Mucosa of descending colon (tissue), 3 donors: ENCODE measurements around the gene SPATA32. TPM values are rescaled to one million over a fixed set of nuclear protein-coding genes. Genes with fewer than 3 reads are reported as not detected.

ENCODE experiments used
- ATAC-seq: fragments of 200-7000 bp; cut with Tn5 transposase; one replicate; pipeline ENCODE4 v1.9.1; 2020; ENCODE audit warnings: mild to moderate bottlenecking, moderate library complexity
- DNase-seq, 3 donors: peaks; one replicate each; pipeline ENCODE4 v3.0.0-alpha.2; 2020
- H3K36me3 ChIP-seq: fragments of 200-600 bp; one replicate; pipeline ENCODE4 v1.8.0; 2021; ENCODE audit warnings: low read depth, mild to moderate bottlenecking
- H3K4me1 ChIP-seq: fragments of 200-600 bp; one replicate; pipeline ENCODE4 v1.8.0; 2021; ENCODE audit warnings: low read depth, mild to moderate bottlenecking
- H3K4me3 ChIP-seq: fragments of 200-600 bp; one replicate; pipeline ENCODE4 v1.8.0; 2021; ENCODE audit warnings: mild to moderate bottlenecking
- H3K9me3 ChIP-seq: fragments of 200-600 bp; one replicate; pipeline ENCODE4 v1.8.0; 2021; ENCODE audit warnings: mild to moderate bottlenecking
- CTCF ChIP-seq: fragments of 200-600 bp; IDR thresholded peaks from one replicate; pipeline ENCODE4 v1.8.0; 2022; ENCODE audit warnings: antibody characterized with exemption, mild to moderate bottlenecking
- intact Hi-C, 2 donors: fragments of 100-400 bp; cut with DNase I in 1 of 2; cut with micrococcal nuclease in 1 of 2; formaldehyde crosslinking; loops; one replicate each; pipeline versions ENCODE4 v1.11.0 to v1.11.1; 2022; cut with DNase I, micrococcal nuclease
- total RNA-seq, 3 donors: library from RNA; stranded (reverse); fragmentation: NEBNext Ultra II Directional in 2 of 3; extraction: Animal tissue kit (Norgen Biotek cat#: 25700) in 2 of 3; gene quantifications; one replicate each; pipeline versions ENCODE4 v1.2.1 to v1.2.4, GENCODE V29; 2021 to 2023
- donor health status: DM: no; HTN: no; CAD: no; lungs with moderate emphysema.
- donor health status: DM: no; HTN: no; CAD: no.
- donor health status: DM: no; HTN: yes; CAD: no.

SPATA32 gene
- total RNA-seq, 3 donors from 2014 or later = 0.19 to 0.22 TPM; not detected in 1

GRCh38 chr17:45226576-45226975 lies 35.3 kb downstream of the SPATA32 start:
- no peaks in the 10 kb centered on the region for H3K9me3 ChIP-seq
- intact Hi-C loops = no loop called here
- H3K36me3 ChIP-seq = no peaks in the 10 kb centered on the region
- ATAC-seq (no peak), DNase-seq (no peak)
- H3K4me3 ChIP-seq = no peak overlapping the region
- TF ChIP-seq CTCF = no peak
- peaks cover 14% of the 10 kb centered on the region for H3K4me1 ChIP-seq

GRCh38 chr17:45225964-45226530 lies 35.8 kb downstream of the SPATA32 start:
- no peak overlapping the region for H3K4me3 ChIP-seq
- ATAC-seq (peak; percentile 75), DNase-seq (peak; percentile 82 to 97 (median 83))
- TF ChIP-seq CTCF = no peak
- peaks cover 12% of the 10 kb centered on the region for H3K4me1 ChIP-seq
- H3K9me3 ChIP-seq = no peaks in the 10 kb centered on the region
- intact Hi-C loops = no loop called here
- H3K36me3 ChIP-seq = no peaks in the 10 kb centered on the region

- TF ChIP-seq CTCF = no peak
- H3K9me3 ChIP-seq = no peaks in the 10 kb centered on the region
- DNase-seq = peak in 2 of 3 donors; percentile 8 to 68
- intact Hi-C loops = no loop called here
- peaks cover 12% of the 10 kb centered on the region for H3K4me1 ChIP-seq
- H3K36me3 ChIP-seq = no peaks in the 10 kb centered on the region
- no peak overlapping the region for H3K4me3 ChIP-seq
- ATAC-seq = no peak
Observed at GRCh38 chr17:45225051-45225700, 36.7 kb downstream of the SPATA32 start.

GRCh38 chr17:45224671-45225050 lies 37.2 kb downstream of the SPATA32 start:
- Histone ChIP-seq H3K4me3 (no peak overlapping the region), H3K4me1 (peaks cover 12% of the 10 kb centered on the region), H3K36me3 (no peaks in the 10 kb centered on the region), H3K9me3 (no peaks in the 10 kb centered on the region)
- DNase-seq (peak in 1 of 3 donors; percentile 70), ATAC-seq (no peak)
- TF ChIP-seq CTCF = no peak
- intact Hi-C loops = loop anchor here in 1 of 2 donors (5.0 kb wide), 1 partner anchor 163 kb away; no protein-coding TSS in a partner anchor

GRCh38 chr17:45223539-45224528 lies 38.1 kb downstream of the SPATA32 start:
- Histone ChIP-seq H3K9me3 (no peaks in the 10 kb centered on the region), H3K4me1 (peaks cover 8% of the 10 kb centered on the region), H3K36me3 (no peaks in the 10 kb centered on the region), H3K4me3 (no peak overlapping the region)
- TF ChIP-seq CTCF = no peak
- intact Hi-C loops = loop anchor here in 1 of 2 donors (5.0 kb wide), 1 partner anchor 163 kb away; no protein-coding TSS in a partner anchor
- peak in 1 of 3 donors; percentile 60 for DNase-seq
- ATAC-seq = no peak
